Trophoblast cell (in vitro differentiated cells and primary cell): ENCODE measurements around the gene GAS2L1.

Source experiments
- DNase-seq, 2 donors: peaks; one replicate each; pipeline ENCODE4 v3.0.0-alpha.2; 2016
- H2AFZ ChIP-seq: 2 replicates; pipeline ENCODE4 v1.6.1; 2013; ENCODE audit warnings: low read length, moderate library complexity, mild to moderate bottlenecking; ENCODE audit not compliant: insufficient read depth, poor library complexity
- H2AK5ac ChIP-seq: 2 replicates; pipeline ENCODE4 v1.6.1; 2013; ENCODE audit warnings: mild to moderate bottlenecking, low read length
- H2BK120ac ChIP-seq: 2 replicates; pipeline ENCODE4 v1.6.1; 2013; ENCODE audit warnings: low read length, mild to moderate bottlenecking, moderate library complexity; ENCODE audit not compliant: insufficient read depth, poor library complexity
- H2BK12ac ChIP-seq: 2 replicates; pipeline ENCODE4 v1.6.1; 2013; ENCODE audit warnings: mild to moderate bottlenecking, low read length, moderate library complexity
- H2BK5ac ChIP-seq: 2 replicates; pipeline ENCODE4 v1.6.1; 2013; ENCODE audit warnings: low read length, low read depth, moderate library complexity, mild to moderate bottlenecking; ENCODE audit not compliant: poor library complexity
- H3K14ac ChIP-seq: 2 replicates; pipeline ENCODE4 v1.6.1; 2013; ENCODE audit warnings: mild to moderate bottlenecking, low read length
- H3K18ac ChIP-seq: 2 replicates; pipeline ENCODE4 v1.6.1; 2013; ENCODE audit warnings: mild to moderate bottlenecking, low read length
- H3K23ac ChIP-seq: 2 replicates; pipeline ENCODE4 v1.6.1; 2013; ENCODE audit warnings: low read length
- H3K27ac ChIP-seq: 2 replicates; pipeline ENCODE4 v1.5.1; 2013; ENCODE audit warnings: low read depth, mild to moderate bottlenecking, inconsistent platforms, low read length, moderate library complexity
- H3K27me3 ChIP-seq: 2 replicates; pipeline ENCODE4 v1.6.1; 2013; ENCODE audit warnings: inconsistent platforms, mild to moderate bottlenecking, low read length, moderate library complexity; ENCODE audit not compliant: insufficient read depth
- H3K36me3 ChIP-seq, 2 experiments: 1 replicate in 1 of 2; 2 replicates in 1 of 2; pipeline ENCODE4 v1.6.1; 2013; ENCODE audit warnings: low read length in 2 of 2, mild to moderate bottlenecking in 2 of 2, moderate library complexity in 1 of 2; ENCODE audit not compliant: insufficient read depth in 2 of 2, control insufficient read depth in 1 of 2
- H3K4ac ChIP-seq: 2 replicates; pipeline ENCODE4 v1.6.1; 2013; ENCODE audit warnings: low read depth, mild to moderate bottlenecking, low read length, moderate library complexity
- H3K4me1 ChIP-seq, 2 experiments: 1 replicate in 1 of 2; 2 replicates in 1 of 2; pipeline ENCODE4 v1.6.1; 2013; ENCODE audit warnings: low read length in 2 of 2, mild to moderate bottlenecking in 2 of 2, moderate library complexity in 1 of 2; ENCODE audit not compliant: insufficient read depth in 2 of 2, control insufficient read depth in 1 of 2
- H3K4me2 ChIP-seq: 2 replicates; pipeline ENCODE4 v1.6.1; 2013; ENCODE audit warnings: inconsistent platforms, mild to moderate bottlenecking, low read length, moderate library complexity
- H3K4me3 ChIP-seq: 2 replicates; pipeline ENCODE4 v1.5.1; 2013; ENCODE audit warnings: mild to moderate bottlenecking, low read depth, low read length, inconsistent platforms
- H3K79me1 ChIP-seq: one replicate; pipeline ENCODE4 v1.6.1; 2013; ENCODE audit warnings: low read length
- H3K79me2 ChIP-seq: 2 replicates; pipeline ENCODE4 v1.6.1; 2013; ENCODE audit warnings: low read length, mild to moderate bottlenecking; ENCODE audit not compliant: control insufficient read depth, insufficient read depth, poor library complexity
- H3K9ac ChIP-seq: 2 replicates; pipeline ENCODE4 v1.6.1; 2013; ENCODE audit warnings: mild to moderate bottlenecking, low read length
- H3K9me3 ChIP-seq: 2 replicates; pipeline ENCODE4 v1.6.1; 2013; ENCODE audit warnings: low read depth, mild to moderate bottlenecking, control low read depth, inconsistent platforms, low read length; ENCODE audit not compliant: insufficient read depth
- H4K12ac ChIP-seq: 2 replicates; pipeline ENCODE4 v1.6.1; 2013; ENCODE audit warnings: low read depth, mild to moderate bottlenecking, low read length, moderate library complexity
- H4K8ac ChIP-seq: 2 replicates; pipeline ENCODE4 v1.6.1; 2013; ENCODE audit warnings: low read depth, mild to moderate bottlenecking, low read length, moderate library complexity
- H4K91ac ChIP-seq: one replicate; pipeline ENCODE4 v1.6.1; 2013; ENCODE audit warnings: low read depth, mild to moderate bottlenecking, low read length, moderate library complexity
- WGBS: extraction: QIAGEN DNeasy Blood & Tissue Kit; methylation state at CpG from one replicate; pipeline ENCODE4 v1.1.7; 2013; ENCODE audit warnings: missing lambda C conversion rate; ENCODE audit not compliant: insufficient read length, insufficient coverage; ENCODE audit errors: extremely low coverage; 5-methylcytosine and 5-hydroxymethylcytosine counted together

GAS2L1 gene

DNA sequence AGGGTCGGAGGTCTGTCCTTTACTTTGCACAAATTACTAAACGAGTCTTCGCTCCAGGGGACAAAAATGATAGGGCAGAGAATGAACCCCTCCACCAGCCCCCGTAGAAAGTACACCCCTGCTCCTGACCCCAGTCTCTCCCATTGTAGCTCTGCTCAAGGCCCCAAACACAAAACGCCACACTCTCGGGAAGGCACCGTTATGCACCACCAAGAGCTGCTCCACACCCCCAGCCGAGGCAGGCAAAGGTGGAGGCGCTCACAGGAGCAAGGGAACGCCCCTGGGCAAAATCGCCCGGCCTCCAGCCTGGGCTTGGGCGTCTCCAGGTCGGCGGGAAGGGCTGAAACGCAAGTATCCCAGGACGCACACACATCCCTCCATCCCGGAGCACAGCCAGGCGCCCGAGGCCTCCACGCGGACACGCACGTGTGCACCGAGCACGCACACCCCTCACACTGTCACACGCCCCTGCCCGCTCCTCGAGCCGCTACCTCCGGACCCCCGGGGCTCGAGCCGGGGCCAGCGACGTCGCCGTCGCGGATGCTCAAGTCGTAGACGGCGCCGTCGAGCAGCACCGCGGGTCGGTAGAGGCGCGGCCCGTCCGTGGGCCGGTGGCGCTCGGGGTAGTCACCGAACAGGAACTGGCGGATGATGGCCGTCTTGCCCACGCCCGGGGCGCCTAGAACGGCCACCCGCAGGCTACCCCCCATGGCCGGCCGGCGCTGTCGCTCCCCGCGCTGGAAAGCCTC lies 8.3 kb downstream of the GAS2L1 start:
- peak overlapping the region; percentile 13 for H3K18ac ChIP-seq
- no peak overlapping the region for H2AFZ ChIP-seq
- no peak overlapping the region for H3K23ac ChIP-seq
- no peak overlapping the region for H2AK5ac ChIP-seq
- H3K4me3 ChIP-seq, result peak overlapping the region; percentile 45
- H3K4ac ChIP-seq, result no peak overlapping the region
- no peaks in the 10 kb centered on the region for H3K79me2 ChIP-seq
- H2BK12ac ChIP-seq, result no peak overlapping the region
- peak in 1 of 2 donors; percentile 18 for DNase-seq
- WGBS, result no CpG with 5 or more reads among the region's 69 CpGs
- H2BK5ac ChIP-seq, result no peak overlapping the region
- no peak overlapping the region for H3K9ac ChIP-seq
- no peak overlapping the region for H3K14ac ChIP-seq
- peaks cover 2% of the 10 kb centered on the region for H3K79me1 ChIP-seq
- H3K27ac ChIP-seq, result no peak overlapping the region
- no peak overlapping the region for H4K8ac ChIP-seq
- no peak overlapping the region for H4K91ac ChIP-seq
- H3K9me3 ChIP-seq, result peaks cover 3% of the 10 kb centered on the region
- H2BK120ac ChIP-seq, result no peak overlapping the region
- H3K4me2 ChIP-seq, result peak overlapping the region; percentile 72
- H4K12ac ChIP-seq, result no peak overlapping the region
- peaks cover 7 to 9% of the 10 kb centered on the region in 2 experiments for H3K36me3 ChIP-seq
- peaks cover 31% of the 10 kb centered on the region for H3K27me3 ChIP-seq
- peaks cover 13 to 21% of the 10 kb centered on the region in 2 experiments for H3K4me1 ChIP-seq

DNA sequence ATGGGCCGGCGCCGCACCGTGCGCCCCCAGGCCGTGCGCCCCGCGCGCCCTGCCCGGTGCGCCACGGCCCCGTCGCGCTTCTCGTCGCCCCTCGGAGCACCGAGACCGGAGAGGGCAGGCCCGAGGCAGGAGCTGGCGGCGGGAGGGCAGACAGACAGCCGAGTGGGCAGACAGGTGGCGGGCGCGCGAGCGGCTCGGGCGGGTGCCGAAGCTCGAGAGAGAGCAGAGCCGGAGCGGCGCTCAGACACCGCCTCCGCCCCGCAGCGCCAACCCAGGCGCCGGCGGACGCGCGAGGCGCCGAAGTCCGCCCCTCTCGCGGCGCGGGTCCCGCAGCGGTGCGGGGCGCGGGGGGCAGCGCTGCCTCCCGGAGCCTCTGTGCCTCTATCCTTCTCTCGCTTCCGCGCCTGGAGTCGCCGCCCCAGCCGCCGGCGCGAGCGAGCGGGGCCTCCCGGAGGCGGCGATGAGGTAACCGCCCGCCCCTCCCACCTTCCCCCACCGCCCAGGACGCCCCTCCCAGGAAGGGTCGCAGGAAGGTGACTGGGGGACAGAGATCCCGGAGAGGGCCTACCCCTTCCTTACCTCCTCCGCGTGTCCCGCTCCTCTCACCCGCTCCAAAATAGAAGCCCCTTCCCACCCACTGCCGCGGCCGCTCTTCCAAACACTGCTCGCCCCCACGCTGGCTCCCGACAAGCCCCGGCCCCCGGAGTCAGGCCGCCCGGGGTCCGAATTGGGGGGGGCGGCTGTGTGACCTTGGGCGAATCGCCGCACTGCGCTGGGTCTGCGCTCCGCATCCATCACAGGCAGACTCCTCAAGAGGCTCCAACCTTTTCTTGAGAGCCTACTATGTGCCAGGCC lies 9.1 kb downstream of the GAS2L1 start, which contains the start of gene RASL10A:
Gene RASL10A, minus strand, starts transcription at position 412 of the 855 bp plus-strand sequence. CDS start 451 bp downstream, outside the sequence.
- Histone ChIP-seq H2BK5ac (no peak within 1 kb of the TSS), H2AFZ (no peak within 1 kb of the TSS), H3K27me3 (peaks cover 31% of the 10 kb centered on the region), H3K27ac (no peak within 1 kb of the TSS), H4K12ac (no peak within 1 kb of the TSS), H3K79me1 (peaks cover 2% of the 10 kb centered on the region), H2BK12ac (no peak within 1 kb of the TSS), H3K36me3 (peaks cover 7 to 9% of the 10 kb centered on the region in 2 experiments), H2AK5ac (no peak within 1 kb of the TSS), H3K4ac (no peak within 1 kb of the TSS), H3K9ac (no peak within 1 kb of the TSS), H2BK120ac (no peak within 1 kb of the TSS), H3K79me2 (no peaks in the 10 kb centered on the region), H4K8ac (no peak within 1 kb of the TSS), H3K14ac (no peak within 1 kb of the TSS), H3K18ac (peak within 1 kb of the TSS; percentile 13), H3K23ac (no peak within 1 kb of the TSS), H3K4me1 (peaks cover 10 to 17% of the 10 kb centered on the region in 2 experiments), H3K4me2 (peak within 1 kb of the TSS; percentile 72), H3K4me3 (peak within 1 kb of the TSS; percentile 45), H3K9me3 (peaks cover 3% of the 10 kb centered on the region), H4K91ac (no peak within 1 kb of the TSS)
- no CpG with 5 or more reads among the region's 103 CpGs for WGBS
- DNase-seq, result peak in 1 of 2 donors; percentile 16

DNA sequence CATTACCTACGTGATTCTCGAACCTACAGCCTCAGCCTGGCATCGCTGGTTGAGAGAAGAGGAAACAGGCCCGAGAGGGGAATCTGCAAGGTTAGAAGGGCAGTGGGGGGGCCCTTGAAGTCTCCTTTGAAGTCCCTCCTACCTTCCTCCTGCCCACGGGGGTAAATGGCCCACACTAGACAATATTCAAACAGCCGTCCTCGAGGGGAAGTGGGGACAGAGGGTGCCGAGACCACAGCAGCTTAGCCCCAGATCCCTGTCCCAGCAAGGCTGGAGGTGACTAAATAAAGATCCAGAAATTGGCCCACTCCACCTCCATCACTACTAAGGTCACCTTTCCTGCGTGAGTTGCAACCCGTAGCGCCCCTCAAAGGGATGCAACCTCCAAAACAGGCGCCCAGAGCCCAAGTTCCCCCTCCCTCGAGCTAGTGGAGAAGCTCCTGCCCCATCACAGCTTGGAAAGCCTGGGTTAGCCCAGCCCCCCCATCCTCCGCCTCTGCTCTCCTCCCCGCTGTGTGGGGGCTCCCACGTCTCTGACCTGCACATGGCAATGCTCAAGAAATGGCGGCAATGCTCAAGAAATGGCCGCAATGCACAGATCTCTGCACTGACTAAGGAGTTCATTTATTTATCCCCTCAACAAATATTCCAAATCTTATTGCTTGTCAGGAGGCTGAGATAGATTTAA lies 9.8 kb downstream of the GAS2L1 start:
- H3K36me3 ChIP-seq, result peaks cover 7 to 9% of the 10 kb centered on the region in 2 experiments
- H3K4ac ChIP-seq, result no peak overlapping the region
- no peak overlapping the region for H3K14ac ChIP-seq
- no peak overlapping the region for H4K12ac ChIP-seq
- H2AFZ ChIP-seq, result no peak overlapping the region
- H3K27ac ChIP-seq, result no peak overlapping the region
- no peak overlapping the region for H3K23ac ChIP-seq
- H3K18ac ChIP-seq, result no peak overlapping the region
- WGBS, result no CpG with 5 or more reads among the region's 18 CpGs
- H3K79me2 ChIP-seq, result no peaks in the 10 kb centered on the region
- H4K8ac ChIP-seq, result no peak overlapping the region
- DNase-seq, result no peak
- peaks cover 4 to 9% of the 10 kb centered on the region in 2 experiments for H3K4me1 ChIP-seq
- peaks cover 31% of the 10 kb centered on the region for H3K27me3 ChIP-seq
- no peak overlapping the region for H4K91ac ChIP-seq
- no peak overlapping the region for H3K9ac ChIP-seq
- peak overlapping the region; percentile 72 for H3K4me2 ChIP-seq
- no peak overlapping the region for H2BK12ac ChIP-seq
- H2BK5ac ChIP-seq, result no peak overlapping the region
- no peak overlapping the region for H2BK120ac ChIP-seq
- no peak overlapping the region for H2AK5ac ChIP-seq
- H3K4me3 ChIP-seq, result no peak overlapping the region
- H3K9me3 ChIP-seq, result peaks cover 3% of the 10 kb centered on the region
- H3K79me1 ChIP-seq, result no peaks in the 10 kb centered on the region

DNA sequence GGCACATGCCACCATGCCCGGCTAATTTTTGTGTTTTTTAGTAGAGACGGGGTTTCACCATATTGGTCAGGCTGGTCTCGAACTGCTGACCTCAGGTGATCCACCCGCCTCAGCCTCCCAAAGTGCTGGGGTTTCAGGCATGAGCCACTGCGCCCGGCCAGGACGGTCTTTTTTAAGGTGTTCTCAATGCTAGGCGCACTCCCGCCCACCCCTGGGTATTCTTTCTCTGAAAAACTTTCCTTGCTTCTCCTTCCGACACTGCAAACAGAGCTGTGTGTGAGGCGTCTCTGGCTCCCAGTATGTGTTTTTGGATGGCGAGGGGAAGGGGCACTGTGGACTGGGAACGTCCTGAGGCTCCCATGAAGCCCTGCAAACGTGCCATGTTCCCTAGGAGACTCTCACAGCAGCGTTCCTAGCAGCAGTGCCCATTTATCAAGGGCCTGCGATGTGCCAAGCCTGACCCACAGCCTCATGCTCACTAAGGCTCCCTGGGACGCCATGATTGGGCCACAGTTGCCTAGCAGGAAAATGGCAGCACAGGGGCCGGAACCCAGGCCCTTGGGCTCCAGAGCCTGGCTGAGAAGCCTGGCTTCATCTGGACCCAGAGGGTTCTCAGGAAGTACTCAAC lies 11.5 kb downstream of the GAS2L1 start:
- no peaks in the 10 kb centered on the region for H3K36me3 ChIP-seq
- WGBS, result no CpG with 5 or more reads among the region's 18 CpGs

More for the DNA sequence above, 11.5 kb downstream of the GAS2L1 start:
- no peak overlapping the region for H3K4me2 ChIP-seq
- H3K4ac ChIP-seq, result no peak overlapping the region
- H2BK5ac ChIP-seq, result no peak overlapping the region
- H3K14ac ChIP-seq, result no peak overlapping the region
- H2BK120ac ChIP-seq, result no peak overlapping the region
- no peak overlapping the region for H4K12ac ChIP-seq
- no peak overlapping the region for H4K8ac ChIP-seq
- H3K27me3 ChIP-seq, result peaks cover 31% of the 10 kb centered on the region
- no peak overlapping the region for H3K27ac ChIP-seq
- H3K4me3 ChIP-seq, result no peak overlapping the region
- H3K79me1 ChIP-seq, result no peaks in the 10 kb centered on the region
- H4K91ac ChIP-seq, result no peak overlapping the region
- H3K9me3 ChIP-seq, result peaks cover 3% of the 10 kb centered on the region
- no peak overlapping the region for H3K18ac ChIP-seq
- no peak overlapping the region for H2AFZ ChIP-seq
- H2AK5ac ChIP-seq, result no peak overlapping the region
- H3K9ac ChIP-seq, result no peak overlapping the region
- no peak for DNase-seq
- no peak overlapping the region for H2BK12ac ChIP-seq
- no peaks in the 10 kb centered on the region for H3K79me2 ChIP-seq
- no peak overlapping the region for H3K23ac ChIP-seq
- H3K4me1 ChIP-seq, result peaks cover 4 to 9% of the 10 kb centered on the region in 2 experiments
